ENCODE measurements around the gene MMP19.

The MMP19 gene

DNA sequence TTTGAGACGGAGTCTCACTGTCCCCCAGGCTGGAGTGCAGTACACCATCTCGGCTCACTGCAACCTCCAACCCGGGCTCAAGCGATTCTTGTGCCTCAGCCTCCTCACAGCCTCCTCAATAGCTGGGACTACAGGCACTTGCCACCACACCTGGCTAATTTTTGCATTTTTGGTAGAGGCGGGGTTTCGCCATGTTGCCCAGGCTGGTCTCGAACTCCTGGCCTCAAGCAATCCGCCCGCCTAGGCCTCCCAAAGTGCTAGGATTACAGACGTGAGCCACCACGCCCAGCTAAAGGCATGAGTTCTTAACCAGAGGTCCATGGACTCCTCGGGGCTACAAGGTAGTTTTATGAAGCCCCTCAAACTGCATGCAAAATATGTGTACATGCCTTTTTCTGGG, 27.3 kb downstream of the MMP19 start:
- Histone ChIP-seq H3K9me3 (ENCODE audit: control insufficient read depth, insufficient read depth, low read length) (no peaks in the 10 kb centered on the region), H3K4me1 (ENCODE audit: insufficient read depth, low read length) (peaks cover 22% of the 10 kb centered on the region; the same call in 1 of the 2 replicates), H3K36me3 (ENCODE audit: insufficient read depth, low read length) (peaks cover 9% of the 10 kb centered on the region), H3K9ac (ENCODE audit: low read depth, low read length) (no peak overlapping the region)

DNA sequence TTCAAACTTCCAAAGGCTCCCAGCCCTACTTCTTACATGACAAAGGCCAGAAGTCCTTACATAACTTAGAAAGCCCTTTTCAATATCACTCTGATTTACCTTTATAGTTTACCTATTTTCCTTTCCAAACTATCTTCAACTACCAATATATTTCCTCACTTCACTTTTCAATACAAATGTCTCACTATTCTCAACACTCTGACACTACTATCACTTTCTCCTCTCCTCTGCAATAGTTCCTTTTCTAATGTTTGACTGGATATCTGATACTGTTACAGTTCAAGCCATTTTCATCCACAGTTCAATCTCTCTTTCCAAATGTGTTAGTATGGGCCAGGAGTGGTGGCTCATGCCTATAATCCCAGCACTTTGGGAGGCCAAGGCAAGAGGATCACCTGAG, 28.5 kb downstream of the MMP19 start:
- no peaks in the 10 kb centered on the region for H3K9me3 ChIP-seq (ENCODE audit: control insufficient read depth, insufficient read depth, low read length)
- peaks cover 4% of the 10 kb centered on the region for H3K36me3 ChIP-seq (ENCODE audit: insufficient read depth, low read length)
- H3K9ac ChIP-seq (ENCODE audit: low read depth, low read length): no peak overlapping the region
- peaks cover 22% of the 10 kb centered on the region; the same call in 1 of the 2 replicates for H3K4me1 ChIP-seq (ENCODE audit: insufficient read depth, low read length)

DNA sequence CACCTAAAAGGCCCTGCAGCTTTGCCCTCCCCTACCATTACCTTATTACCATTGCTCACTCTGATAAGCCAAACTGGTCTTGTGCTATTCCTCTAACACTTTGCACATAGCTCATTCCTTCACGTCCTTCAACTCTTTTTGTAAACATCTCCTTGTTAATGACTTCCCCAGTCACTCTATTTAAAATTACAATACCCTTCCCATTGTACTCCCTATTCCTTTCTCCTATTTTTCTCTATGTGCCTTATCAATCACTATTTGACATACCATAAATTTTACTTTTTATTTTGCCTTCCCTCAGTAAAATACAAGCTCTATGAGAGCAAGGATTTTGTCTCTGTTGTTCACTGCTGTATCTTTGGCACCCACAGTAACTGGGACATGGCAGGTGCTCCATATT, 30.6 kb downstream of the MMP19 start:
- Histone ChIP-seq H3K9me3 (ENCODE audit: control insufficient read depth, insufficient read depth, low read length) (no peaks in the 10 kb centered on the region), H3K4me1 (ENCODE audit: insufficient read depth, low read length) (peaks cover 22% of the 10 kb centered on the region; the same call in 1 of the 2 replicates), H3K9ac (ENCODE audit: low read depth, low read length) (no peak overlapping the region), H3K36me3 (ENCODE audit: insufficient read depth, low read length) (no peaks in the 10 kb centered on the region; the same call in 1 of the 2 replicates)

DNA sequence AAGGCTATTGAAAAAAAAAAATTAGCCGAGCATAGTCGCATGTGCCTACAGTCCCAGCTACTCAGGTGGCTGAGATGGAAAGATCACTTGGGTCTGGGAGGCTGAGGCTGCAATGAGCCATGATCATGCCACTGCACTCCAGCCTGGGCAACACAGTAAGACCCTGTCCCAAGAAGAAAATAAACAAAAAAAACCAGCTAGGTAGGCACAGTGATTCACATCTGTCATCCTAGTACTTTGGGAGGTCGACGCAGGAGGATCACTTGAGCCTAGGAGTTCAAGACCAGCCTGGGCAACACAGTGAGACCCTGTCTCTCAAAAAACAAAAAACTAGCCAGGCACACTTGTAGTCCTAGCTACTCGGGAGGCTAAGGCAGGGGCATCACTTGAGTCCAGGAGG, 33.5 kb downstream of the MMP19 start:
- Histone ChIP-seq H3K36me3 (ENCODE audit: insufficient read depth, low read length) (no peaks in the 10 kb centered on the region; the same call in 1 of the 2 replicates), H3K4me1 (ENCODE audit: insufficient read depth, low read length) (peaks cover 20% of the 10 kb centered on the region; the same call in 1 of the 2 replicates), H3K9me3 (ENCODE audit: control insufficient read depth, insufficient read depth, low read length) (no peaks in the 10 kb centered on the region), H3K9ac (ENCODE audit: low read depth, low read length) (no peak overlapping the region)

DNA sequence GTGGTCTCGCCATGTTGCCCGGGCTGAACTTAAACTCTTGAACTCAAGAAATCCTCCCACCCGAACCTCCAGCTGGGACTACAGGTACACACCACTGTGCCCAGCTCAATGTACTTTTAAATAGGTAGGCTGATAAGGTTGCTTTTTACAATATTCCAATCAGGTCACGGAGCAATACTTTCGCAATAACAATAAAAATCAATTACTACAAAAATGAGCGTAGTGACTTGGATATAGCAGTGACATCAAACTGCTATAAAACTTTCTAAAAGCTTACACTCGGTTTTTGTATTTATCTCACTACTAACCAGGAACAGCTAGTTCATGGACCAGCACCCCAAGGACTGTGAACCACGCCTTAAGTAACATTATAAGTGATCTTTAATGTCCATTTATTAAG, 35.8 kb downstream of the MMP19 start:
- H3K4me1 ChIP-seq (ENCODE audit: insufficient read depth, low read length): peaks cover 6% of the 10 kb centered on the region; the same call in 1 of the 2 replicates
- H3K36me3 ChIP-seq (ENCODE audit: insufficient read depth, low read length): 0 out of 2 replicates have a peak, but pooled peaks cover under 1% of the 10 kb centered on the region
- no peak overlapping the region for H3K9ac ChIP-seq (ENCODE audit: low read depth, low read length)
- H3K9me3 ChIP-seq (ENCODE audit: control insufficient read depth, insufficient read depth, low read length): no peaks in the 10 kb centered on the region

DNA sequence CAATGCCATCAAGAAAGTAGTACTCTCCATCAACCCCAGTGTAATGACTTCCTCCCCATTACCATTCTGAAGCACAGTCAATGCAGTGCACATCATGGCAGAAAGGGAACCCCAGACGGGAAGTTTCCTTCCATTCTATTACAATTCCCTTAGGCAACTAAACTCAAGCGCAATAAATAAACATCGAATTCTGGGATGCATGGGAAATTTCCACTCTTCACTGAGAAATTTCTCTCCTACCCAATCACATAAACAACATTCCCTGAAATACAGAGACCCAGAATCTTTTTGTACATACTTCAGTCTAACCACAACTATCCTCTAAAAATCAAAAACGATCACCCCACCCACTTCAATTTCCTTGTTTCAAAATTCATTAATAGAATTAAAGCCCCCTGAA, 45.2 kb downstream of the MMP19 start:
- H3K9me3 ChIP-seq (ENCODE audit: control insufficient read depth, insufficient read depth, low read length): no peaks in the 10 kb centered on the region
- no peak overlapping the region for H3K9ac ChIP-seq (ENCODE audit: low read depth, low read length)
- H3K36me3 ChIP-seq (ENCODE audit: insufficient read depth, low read length): peaks cover 26% of the 10 kb centered on the region
- no peaks in the 10 kb centered on the region for H3K4me1 ChIP-seq (ENCODE audit: insufficient read depth, low read length)

DNA sequence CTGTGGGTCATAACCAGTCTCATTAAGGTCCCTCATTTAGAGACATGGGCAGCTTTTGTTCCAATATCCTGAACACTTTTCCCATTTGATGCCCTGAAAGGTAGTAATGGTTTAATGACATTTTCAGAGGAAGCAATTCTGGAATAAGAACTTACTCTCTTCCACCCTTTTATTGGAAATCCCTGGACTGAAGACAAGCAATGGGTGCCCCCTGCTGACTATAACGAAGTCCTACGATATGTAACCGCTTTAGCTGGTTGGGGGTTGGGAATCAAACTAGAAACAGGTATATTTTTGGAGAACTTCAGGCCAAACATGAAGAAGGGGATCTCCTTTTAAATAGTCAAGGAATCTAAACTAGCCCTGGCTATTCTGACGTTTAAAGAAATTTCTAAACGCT, 45.7 kb downstream of the MMP19 start:
- H3K36me3 ChIP-seq (ENCODE audit: insufficient read depth, low read length): peaks cover 26% of the 10 kb centered on the region
- H3K4me1 ChIP-seq (ENCODE audit: insufficient read depth, low read length): no peaks in the 10 kb centered on the region
- no peak overlapping the region for H3K9ac ChIP-seq (ENCODE audit: low read depth, low read length)
- no peaks in the 10 kb centered on the region for H3K9me3 ChIP-seq (ENCODE audit: control insufficient read depth, insufficient read depth, low read length)

DNA sequence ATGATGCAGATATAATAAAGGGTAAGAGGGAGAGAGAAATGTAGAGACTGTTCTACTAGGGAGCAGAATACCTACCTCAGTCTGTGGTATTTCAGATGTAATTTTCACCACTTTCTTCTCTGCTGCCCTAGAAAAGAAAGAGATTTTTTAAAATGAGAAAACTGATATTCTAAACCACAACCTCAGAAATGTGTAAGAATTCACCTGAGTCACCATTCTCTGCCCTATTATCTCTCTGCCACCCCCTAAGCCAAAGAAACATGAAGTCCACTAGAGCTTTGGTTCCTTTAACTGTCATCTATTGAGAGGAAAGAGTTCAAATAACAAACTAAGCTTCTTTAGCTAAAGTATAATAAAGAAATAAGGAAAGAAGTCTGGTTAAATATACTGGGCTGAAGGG, 46.8 kb downstream of the MMP19 start:
- Histone ChIP-seq H3K9me3 (ENCODE audit: control insufficient read depth, insufficient read depth, low read length) (no peaks in the 10 kb centered on the region), H3K4me1 (ENCODE audit: insufficient read depth, low read length) (no peaks in the 10 kb centered on the region), H3K9ac (ENCODE audit: low read depth, low read length) (no peak overlapping the region), H3K36me3 (ENCODE audit: insufficient read depth, low read length) (peaks cover 23% of the 10 kb centered on the region)

DNA sequence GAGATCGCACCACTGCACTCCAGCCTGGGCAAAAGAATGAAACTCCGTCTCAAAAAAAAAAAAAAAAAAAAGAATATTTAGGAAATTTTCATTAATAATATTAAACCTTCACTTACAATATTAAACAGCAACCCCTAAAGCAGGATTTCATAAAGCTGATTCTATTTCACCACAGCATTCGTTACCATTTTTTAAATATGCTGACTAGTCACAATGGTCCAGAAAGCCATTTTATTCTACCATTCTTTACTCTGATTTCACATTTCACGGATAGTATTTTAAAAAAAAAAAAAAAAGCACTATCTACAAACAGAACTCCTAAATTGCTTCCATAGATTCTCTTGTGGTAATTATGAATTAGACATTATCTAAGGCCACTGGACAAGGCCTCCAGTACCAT, 52.8 kb downstream of the MMP19 start:
- Histone ChIP-seq H3K36me3 (ENCODE audit: insufficient read depth, low read length) (peaks cover 24% of the 10 kb centered on the region), H3K9me3 (ENCODE audit: control insufficient read depth, insufficient read depth, low read length) (no peaks in the 10 kb centered on the region), H3K4me1 (ENCODE audit: insufficient read depth, low read length) (no peaks in the 10 kb centered on the region), H3K9ac (ENCODE audit: low read depth, low read length) (no peak overlapping the region)

DNA sequence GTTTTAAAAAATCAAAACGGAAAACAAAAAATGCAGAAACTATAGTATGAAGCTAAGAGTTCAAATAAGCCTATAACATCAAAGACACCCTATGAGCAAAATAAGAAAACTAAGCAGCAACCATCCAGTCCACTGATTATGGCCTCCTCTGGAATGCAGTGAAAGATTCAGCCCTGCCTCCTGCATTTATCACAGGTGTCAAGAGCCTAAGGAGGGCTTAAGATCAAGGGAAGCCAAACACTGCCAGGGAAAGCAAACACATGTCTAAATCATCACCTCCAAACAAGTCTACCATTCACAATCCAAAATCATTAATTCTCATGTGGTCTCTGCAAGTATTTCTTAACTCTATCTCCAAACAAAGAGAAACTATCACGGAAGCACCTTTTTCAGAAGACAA, 53.6 kb downstream of the MMP19 start:
- Histone ChIP-seq H3K9ac (ENCODE audit: low read depth, low read length) (no peak overlapping the region), H3K4me1 (ENCODE audit: insufficient read depth, low read length) (no peaks in the 10 kb centered on the region), H3K9me3 (ENCODE audit: control insufficient read depth, insufficient read depth, low read length) (no peaks in the 10 kb centered on the region), H3K36me3 (ENCODE audit: insufficient read depth, low read length) (peaks cover 22% of the 10 kb centered on the region)

DNA sequence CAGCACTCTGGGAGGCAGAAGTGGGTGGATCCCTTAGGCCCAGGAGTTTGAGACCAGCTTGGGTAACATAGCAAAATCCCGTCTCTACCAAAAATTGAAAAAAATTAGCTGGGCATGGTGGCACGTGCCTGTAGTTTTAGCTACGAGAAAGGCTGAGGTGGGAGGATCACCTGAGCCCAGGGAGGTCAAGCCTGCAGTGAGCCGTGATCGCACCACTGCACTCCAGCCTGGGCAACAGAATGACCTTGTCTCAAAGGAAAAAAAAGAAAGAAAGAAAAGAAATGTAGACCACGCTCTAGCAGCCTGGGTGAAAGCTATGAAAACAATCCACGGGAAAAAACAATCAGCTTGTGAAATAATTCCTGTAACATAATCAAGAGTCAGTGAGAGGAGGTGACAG, 54.2 kb downstream of the MMP19 start:
- H3K36me3 ChIP-seq (ENCODE audit: insufficient read depth, low read length): peaks cover 21% of the 10 kb centered on the region
- no peaks in the 10 kb centered on the region for H3K9me3 ChIP-seq (ENCODE audit: control insufficient read depth, insufficient read depth, low read length)
- no peaks in the 10 kb centered on the region for H3K4me1 ChIP-seq (ENCODE audit: insufficient read depth, low read length)

More for the DNA sequence above, 54.2 kb downstream of the MMP19 start:
- H3K9ac ChIP-seq (ENCODE audit: low read depth, low read length): no peak overlapping the region
